ENCODE data around the gene MT1A. TPM values are rescaled to one million over a fixed set of nuclear protein-coding genes. Genes with fewer than 3 reads are reported as not detected.

Gene MT1A
- total and polyA plus RNA-seq, 2 of the 8 experiments (the other 6 are each of a cell fraction or from before 2014, with no cell fraction given): not detected

GRCh38 chr16:56689171-56689570, 50.7 kb downstream of the MT1A start:
- Histone ChIP-seq H3K4me3 (ENCODE audit: extremely low read depth in 1 of 4, insufficient read depth in 2 of 4, low read depth in 3 of 4, low read length in 4 of 4) (no peak overlapping the region), H2BK5ac (ENCODE audit: low read depth, low read length) (no peak overlapping the region), H4K20me1 (replicated peaks in 1 of 2; ENCODE audit: control insufficient read depth in 1 of 2, insufficient read depth in 2 of 2, low read length in 2 of 2) (no peaks in the 10 kb centered on the region), H3K4ac (replicated peaks; ENCODE audit: insufficient read length, low read depth, low read length) (no peak overlapping the region), H2BK120ac (replicated peaks; ENCODE audit: low read depth, low read length) (no peak overlapping the region), H2BK20ac (ENCODE audit: low read length) (no peak overlapping the region), H3K36me3 (ENCODE audit: control insufficient read depth in 2 of 4, insufficient read depth in 4 of 4, low read length in 3 of 4) (no peaks in the 10 kb centered on the region), H3K56ac (replicated peaks; ENCODE audit: insufficient read length, low read depth, low read length) (no peak overlapping the region), H3K4me1 (replicated peaks in 1 of 4; ENCODE audit: control insufficient read depth in 3 of 4, insufficient read depth in 4 of 4, low read length in 3 of 4) (no peaks in the 10 kb centered on the region), H2AFZ (ENCODE audit: low read length) (no peak overlapping the region), H2BK15ac (ENCODE audit: low read length) (no peak overlapping the region), H3K79me2 (ENCODE audit: control insufficient read depth in 1 of 2, insufficient read depth in 2 of 2, low read length in 2 of 2) (no peaks in the 10 kb centered on the region), H4K5ac (ENCODE audit: insufficient read length, low read depth, low read length) (no peak overlapping the region), H3K27ac (ENCODE audit: low read depth, low read length) (no peak overlapping the region), H3K4me2 (ENCODE audit: insufficient read depth in 1 of 2, low read depth in 2 of 2, low read length in 2 of 2) (no peak overlapping the region), H3K27me3 (replicated peaks in 1 of 4; ENCODE audit: control insufficient read depth in 3 of 4, extremely low read depth in 1 of 4, insufficient read depth in 3 of 4, low read length in 3 of 4) (no peaks in the 10 kb centered on the region), H2AK5ac (ENCODE audit: low read depth, low read length) (no peak overlapping the region), H4K8ac (ENCODE audit: extremely low read depth, insufficient read depth, low read length) (no peak overlapping the region), H3K9ac (replicated peaks in 1 of 4; ENCODE audit: extremely low read depth in 1 of 4, low read depth in 3 of 4, low read length in 3 of 4) (no peak overlapping the region), H3K18ac (ENCODE audit: extremely low read depth, low read length) (no peak overlapping the region), H2BK12ac (ENCODE audit: low read depth, low read length) (no peak overlapping the region), H3K9me3 (ENCODE audit: insufficient read depth in 2 of 2, low read depth in 1 of 2, low read length in 1 of 2) (no peaks in the 10 kb centered on the region), H3K79me1 (ENCODE audit: low read depth, low read length) (no peaks in the 10 kb centered on the region), H3K23me2 (ENCODE audit: low read depth, low read length) (no peaks in the 10 kb centered on the region), H3K14ac (ENCODE audit: insufficient read length) (no peak overlapping the region), H3K23ac (ENCODE audit: insufficient read length) (no peak overlapping the region), H4K91ac (replicated peaks; ENCODE audit: insufficient read length, low read length) (no peak overlapping the region)
- FAIRE-seq: no peak
- WGBS, 2 experiments (ENCODE audit: extremely low coverage in 1 of 2, insufficient coverage in 1 of 2, insufficient read length in 1 of 2, insufficient replicate concordance in 2 of 2, low coverage in 1 of 2, low lambda C conversion rate in 2 of 2, missing lambda C conversion rate in 1 of 2): 80% methylated on average over 3 of the region's 3 CpGs; no CpG with 5 or more reads in 1 of the 2 experiments
- DNase-seq (ENCODE audit: low read depth in 1 of 2, low spot score in 2 of 2): no peak
- ChIA-PET CTCF (ENCODE audit: partially characterized antibody) (interaction anchor here (0.8 to 2.9 kb wide), 10 partner anchors 9 to 173 kb away, joined by 3 to 10 read pairs (median 4); partner anchors contain the start of gene MT1E), POLR2A (ENCODE audit: partially characterized antibody) (interaction anchor here (2.7 kb wide), 1 partner anchor 13 kb away, joined by 10 read pairs; no protein-coding TSS in a partner anchor)
- TF ChIP-seq EGR1 (IDR thresholded peaks at IDR 0.05; ENCODE audit: borderline replicate concordance, low read depth, low read length) (no peak), ATF2 (IDR thresholded peaks at IDR 0.05; ENCODE audit: low read length) (no peak), JUND (IDR thresholded peaks at IDR 0.05; ENCODE audit: low read length) (no peak), MAFK (IDR thresholded peaks at IDR 0.05; ENCODE audit: low read depth, low read length) (no peak), EZH2 (IDR thresholded peaks at IDR 0.05; ENCODE audit: low read depth, low read length, severe bottlenecking) (no peak), E2F6 (IDR thresholded peaks at IDR 0.05) (no peak), TCF12 (IDR thresholded peaks at IDR 0.05; ENCODE audit: low read depth, low read length) (no peak), FOSL1 (IDR thresholded peaks at IDR 0.05; ENCODE audit: insufficient read depth, low read depth, low read length) (no peak), POU5F1 (IDR thresholded peaks at IDR 0.05; ENCODE audit: low read depth, low read length) (no peak), RXRA (IDR thresholded peaks at IDR 0.05; ENCODE audit: insufficient read depth, low read depth, low read length) (no peak), JUN (IDR thresholded peaks at IDR 0.05; ENCODE audit: low read depth, low read length) (no peak), SIX5 (IDR thresholded peaks at IDR 0.05; ENCODE audit: low read depth, low read length) (no peak), HDAC6 (IDR thresholded peaks at IDR 0.05; ENCODE audit: low read depth, low read length) (no peak)

Data from H1 (cell line).